ENCODE results near the gene CAMK2B. TPM values are rescaled to one million over a fixed set of nuclear protein-coding genes. Genes with fewer than 3 reads are reported as not detected.

CAMK2B gene
- total RNA-seq, 1 experiment from 2014 or later, result 0.34 TPM

- TF ChIP-seq CTCF (IDR thresholded peaks at IDR 0.05 in 2 of 3, conservative IDR thresholded peaks at IDR 0.05 in 1 of 3; ENCODE audit: borderline replicate concordance in 1 of 3, insufficient read depth in 1 of 3, low read depth in 2 of 3, low read length in 2 of 3), result no peak
- no peak for TF ChIP-seq MAX (IDR thresholded peaks at IDR 0.05)
- TF ChIP-seq CBX3 (IDR thresholded peaks at IDR 0.05; ENCODE audit: low read depth), result no peak
- no peak for TF ChIP-seq ATF3 (IDR thresholded peaks at IDR 0.05)
These were observed 17.3 kb downstream of the CAMK2B start (continued) for GRCh38 chr7:44307905-44308595.

- Histone ChIP-seq H3K4me3 (replicated peaks in 1 of 2; ENCODE audit: low read depth in 1 of 2, low read length in 2 of 2) (peak overlapping the region; percentile 14 to 15), H4K20me1 (ENCODE audit: insufficient read depth) (no peaks in the 10 kb centered on the region), H3K27me3 (ENCODE audit: insufficient read depth, low read length) (no peaks in the 10 kb centered on the region), H3K36me3 (ENCODE audit: control insufficient read depth in 1 of 2, insufficient read depth in 2 of 2, low read length in 2 of 2) (no peaks in the 10 kb centered on the region), H3K79me2 (ENCODE audit: insufficient read depth, low read length) (no peaks in the 10 kb centered on the region), H3K9me3 (ENCODE audit: control insufficient read depth in 1 of 2, insufficient read depth in 1 of 2, low read depth in 1 of 2, low read length in 2 of 2) (no peaks in the 10 kb centered on the region), H3K9me2 (ENCODE audit: insufficient read depth) (no peaks in the 10 kb centered on the region), H3K27ac (ENCODE audit: low read depth, low read length) (peak overlapping the region; percentile 31), H3K9ac (ENCODE audit: low read length) (peak overlapping the region; percentile 31), H3K4me2 (ENCODE audit: low read length) (peak overlapping the region; percentile 58), H2AFZ (ENCODE audit: low read depth, low read length, poor library complexity, severe bottlenecking) (no peak overlapping the region), H3K4me1 (ENCODE audit: control insufficient read depth in 1 of 2, insufficient read depth in 2 of 2, low read length in 2 of 2) (peaks cover 14 to 22% of the 10 kb centered on the region in 2 experiments; a peak in 3 of 4 replicates)
- ATAC-seq, result peak; percentile 93
- ChIA-PET RAD21 (ENCODE audit: low non-redundant PET in 1 of 2, low total read pairs in 2 of 2, uncharacterized antibody in 2 of 2, unreplicated experiment in 2 of 2) (no interaction called here), POLR2A (no interaction called here), CTCF (interaction anchor here (1.5 kb wide), 1 partner anchor 67 kb away, joined by 6 read pairs; no protein-coding TSS in a partner anchor)
- peak; percentile 43 for DNase-seq (ENCODE audit: low read depth, low spot score)
- intact Hi-C loops (cut with micrococcal nuclease), result loop anchor here (2.0 to 5.0 kb wide), 2 partner anchors 67 to 225 kb away; partner anchors contain the start of gene POLM
- TSS peak; percentile 89 for BruUV-seq (replicated peaks)
- peak; percentile 37 to 70 (median 51) for TF ChIP-seq CTCF (IDR thresholded peaks at IDR 0.05 in 2 of 3, conservative IDR thresholded peaks at IDR 0.05 in 1 of 3; ENCODE audit: borderline replicate concordance in 1 of 3, insufficient read depth in 1 of 3, low read depth in 2 of 3, low read length in 2 of 3)
- TF ChIP-seq YY1 (IDR thresholded peaks at IDR 0.05; ENCODE audit: extremely low read depth, insufficient replicate concordance, low read depth, low read length), result no peak
- TF ChIP-seq TCF7L2 (IDR thresholded peaks at IDR 0.05; ENCODE audit: borderline replicate concordance, extremely low read depth, insufficient read depth, insufficient read length), result no peak
- no peak for TF ChIP-seq ZFX (IDR thresholded peaks at IDR 0.05)
- peak; percentile 83 for TF ChIP-seq RAD21 (IDR thresholded peaks at IDR 0.05; ENCODE audit: low read depth)
- no peak for TF ChIP-seq ZBTB33 (IDR thresholded peaks at IDR 0.05; ENCODE audit: extremely low read depth, insufficient replicate concordance, low read length)
- peak; percentile 48; the same call in 1 of the 2 replicates for TF ChIP-seq POLR2AphosphoS5 (IDR thresholded peaks at IDR 0.05; ENCODE audit: low read depth, low read length)
These were observed 18.0 kb downstream of the CAMK2B start for GRCh38 chr7:44307301-44307900.
